NCI-H524 (cell line): Measurements from ENCODE around the gene HK1.
A peak's percentile ranks its signal among the peaks of the same experiment; 100 is the strongest.
"Not testable (repeated sequence)": the region's sequence is repeated elsewhere in the genome, so short reads cannot be mapped to it uniquely, and the experiment has no call there.

Source experiments
- DNase-seq, 2 experiments: peaks; one replicate each; lab custom pipeline; 2025; lab: John Stamatoyannopoulos, UW

The HK1 gene

DNA sequence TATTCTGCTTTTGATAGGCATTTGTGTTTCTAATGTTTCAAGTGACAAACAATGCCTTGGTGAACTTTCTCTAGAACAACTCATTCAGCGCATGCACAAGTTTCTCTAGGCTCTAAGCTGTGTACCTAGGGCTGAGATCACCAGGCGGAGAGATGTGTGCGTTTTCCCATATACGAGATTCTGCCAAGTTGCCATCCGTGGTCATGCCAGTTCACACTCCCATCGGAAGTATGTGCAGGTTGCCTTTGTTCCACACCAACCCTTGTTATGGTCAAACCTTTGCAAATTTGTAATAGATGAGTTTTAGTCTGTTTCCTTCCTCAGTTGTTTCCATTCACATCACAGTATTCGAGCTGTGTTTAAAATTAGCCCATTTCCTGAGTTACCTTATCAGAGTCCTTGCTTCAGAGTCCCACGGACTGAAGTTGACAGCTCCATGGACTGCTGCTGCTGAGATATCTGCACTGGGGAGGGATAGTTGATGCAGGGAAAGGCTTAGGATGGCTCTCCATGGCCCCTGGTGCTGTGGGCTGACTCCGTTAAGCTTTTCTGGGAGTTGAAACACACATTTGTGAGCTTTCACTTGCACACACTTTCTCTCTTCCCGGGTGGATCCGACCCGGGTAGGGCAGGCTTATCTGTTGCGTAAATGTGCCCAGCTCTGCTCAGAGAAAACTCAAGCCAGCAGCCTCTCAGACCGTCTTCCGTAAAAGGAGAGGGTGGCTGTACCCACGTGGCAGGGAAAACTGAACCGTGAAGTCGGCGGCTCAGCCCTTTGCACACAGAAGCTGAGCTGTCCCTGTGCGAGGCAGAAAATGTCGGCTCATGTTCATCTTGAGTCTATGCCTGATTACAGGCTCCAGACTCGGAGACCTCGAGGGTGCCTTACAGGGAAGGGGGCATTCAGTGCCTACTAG is 49.4 kb downstream of the HK1 start:
- no peak for DNase-seq

- DNase-seq = no peak
These were observed 50.1 kb downstream of the HK1 start for GRCh38 chr10:69328380-69328735.

DNA sequence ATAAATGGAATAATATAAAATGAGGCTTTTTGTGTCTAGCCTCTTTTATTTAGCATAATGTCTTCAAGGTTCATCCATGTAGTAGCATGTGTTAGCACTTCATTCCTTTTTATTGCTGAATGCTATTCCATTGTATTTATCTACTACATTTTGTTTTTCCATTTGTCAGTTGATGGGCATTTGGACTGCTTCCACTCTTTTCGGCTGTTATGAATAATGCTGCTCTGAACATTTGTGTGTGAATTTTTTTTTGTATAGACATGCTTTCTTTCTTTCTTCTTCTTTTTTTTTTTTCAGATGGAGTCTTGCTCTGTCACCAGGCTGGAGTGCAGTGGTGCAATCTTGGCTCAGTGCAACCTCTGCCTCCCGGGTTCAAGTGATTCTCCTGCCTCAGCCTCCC is 50.6 kb downstream of the HK1 start:
- DNase-seq = not testable (repeated sequence)

DNA sequence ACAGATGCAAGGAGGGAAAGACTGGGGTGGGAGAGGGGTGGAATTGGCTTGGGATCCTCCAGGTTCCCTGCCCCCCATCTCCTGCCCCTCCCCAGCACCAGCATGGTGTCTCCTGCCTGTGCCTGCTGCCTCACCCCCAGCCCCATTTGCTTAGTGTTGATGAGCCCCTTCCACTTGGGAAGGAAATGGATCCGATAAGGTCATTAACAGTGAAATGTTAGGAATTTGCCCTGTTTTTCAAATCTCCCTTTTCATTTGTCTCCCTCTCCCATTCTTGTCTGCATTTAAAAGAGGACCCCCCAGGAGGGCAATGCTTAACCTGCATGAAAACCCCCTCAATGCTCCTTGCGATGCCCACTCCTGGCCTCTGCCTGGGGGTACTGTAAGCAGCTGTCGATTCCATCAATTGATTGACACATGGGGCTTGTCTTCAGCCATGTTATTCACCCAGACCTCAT is 51.5 kb downstream of the HK1 start:
- DNase-seq = no peak

DNA sequence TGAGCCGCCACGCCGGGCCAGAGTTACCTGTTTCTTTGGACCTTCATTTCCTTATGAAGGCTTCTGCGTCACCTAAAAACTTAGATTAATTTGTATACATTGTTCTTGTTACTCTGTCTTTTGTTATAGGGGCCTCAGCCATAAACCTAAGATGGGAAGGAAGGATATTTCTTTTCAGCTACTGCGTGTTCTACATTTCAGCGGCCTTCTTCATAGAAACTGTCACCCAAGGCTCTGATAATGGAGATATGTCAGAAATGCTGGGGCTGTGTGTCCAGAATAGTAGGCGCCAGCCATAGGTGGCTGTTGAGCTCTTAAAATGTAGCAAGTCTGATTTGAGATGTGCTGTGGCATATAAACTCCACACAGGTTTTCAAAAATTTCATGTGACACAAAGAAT is 52.9 kb downstream of the HK1 start:
- no peak for DNase-seq

DNA sequence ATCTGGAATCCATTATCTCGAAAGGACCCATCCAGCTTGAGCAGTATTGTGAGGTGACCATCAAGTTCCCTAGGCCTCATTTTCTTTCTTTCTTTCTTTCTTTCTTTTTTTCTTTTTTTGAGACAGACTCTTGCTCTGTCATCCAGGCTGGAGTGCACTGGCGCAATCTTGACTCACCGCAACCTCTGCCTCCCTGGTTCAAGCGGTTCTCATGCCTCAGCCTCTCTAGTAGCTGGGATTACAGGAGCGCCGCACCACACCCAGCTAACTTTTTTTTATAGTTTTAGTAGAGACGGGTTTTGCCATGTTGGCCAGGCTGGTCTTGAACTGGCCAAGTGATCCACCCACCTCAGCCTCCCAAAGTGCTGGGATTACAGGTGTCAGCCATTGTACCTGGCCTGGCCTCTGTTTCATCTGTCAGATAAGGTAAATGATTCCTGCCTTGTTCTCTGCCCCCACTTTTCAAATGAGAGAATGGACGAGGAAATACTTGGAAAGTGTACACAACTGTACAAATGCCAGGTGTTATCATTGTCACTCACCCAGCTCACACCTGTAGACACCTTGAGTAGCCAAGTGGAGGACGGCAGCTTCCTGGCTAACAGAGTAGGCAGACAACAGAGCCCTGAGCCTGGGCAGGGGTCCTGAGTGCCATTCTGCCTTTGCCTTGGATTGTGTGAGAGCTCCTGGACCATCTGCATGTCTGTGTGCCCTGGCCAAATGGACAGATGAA is 54.1 kb downstream of the HK1 start:
- no peak for DNase-seq

DNA sequence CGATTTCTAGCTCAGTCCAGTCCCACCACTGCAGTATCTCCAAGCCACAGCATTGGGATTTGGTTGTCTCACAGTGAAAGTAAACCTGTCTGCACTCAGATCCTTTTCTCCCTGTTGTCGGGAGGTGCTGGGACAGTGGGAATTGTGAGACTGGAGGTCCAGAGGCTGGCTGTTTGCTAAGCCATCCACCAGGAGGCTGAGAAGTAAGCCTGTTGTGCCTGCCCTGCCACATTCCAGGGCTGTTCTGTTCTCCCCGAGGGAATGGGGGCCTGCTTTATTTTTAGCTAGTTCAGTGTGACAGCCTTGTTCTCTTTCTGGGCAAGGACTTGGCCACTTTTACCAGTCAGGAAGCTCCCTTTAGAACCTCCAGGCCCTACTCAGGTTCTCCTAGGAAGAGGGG is 54.9 kb downstream of the HK1 start:
- no peak for DNase-seq

GRCh38 chr10:69333865-69334301 is 55.6 kb downstream of the HK1 start:
- DNase-seq = not testable (repeated sequence)

GRCh38 chr10:69334302-69335062 is 56.2 kb downstream of the HK1 start:
- DNase-seq = no peak

GRCh38 chr10:69335063-69335587 is 56.8 kb downstream of the HK1 start:
- no peak for DNase-seq

DNA sequence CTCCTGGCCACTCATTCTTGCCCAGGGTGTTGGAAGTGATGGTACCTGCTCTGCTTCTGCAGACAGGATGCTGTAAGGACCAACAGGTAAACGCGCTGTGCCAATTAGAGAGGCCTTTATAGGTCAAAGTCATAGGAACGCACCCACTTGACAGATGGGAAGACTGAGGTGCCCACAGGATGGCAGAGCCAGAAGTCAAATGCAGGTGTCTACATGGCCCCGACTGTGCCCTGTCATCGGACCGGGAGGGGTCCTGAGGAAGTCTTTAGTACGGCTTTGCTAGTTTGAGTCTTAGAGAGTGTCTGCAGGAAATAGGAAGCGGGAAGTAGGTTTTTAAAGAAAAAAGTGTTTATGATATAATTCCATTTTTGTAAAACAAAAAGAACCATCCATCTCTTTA is 57.3 kb downstream of the HK1 start:
- DNase-seq = no peak

DNA sequence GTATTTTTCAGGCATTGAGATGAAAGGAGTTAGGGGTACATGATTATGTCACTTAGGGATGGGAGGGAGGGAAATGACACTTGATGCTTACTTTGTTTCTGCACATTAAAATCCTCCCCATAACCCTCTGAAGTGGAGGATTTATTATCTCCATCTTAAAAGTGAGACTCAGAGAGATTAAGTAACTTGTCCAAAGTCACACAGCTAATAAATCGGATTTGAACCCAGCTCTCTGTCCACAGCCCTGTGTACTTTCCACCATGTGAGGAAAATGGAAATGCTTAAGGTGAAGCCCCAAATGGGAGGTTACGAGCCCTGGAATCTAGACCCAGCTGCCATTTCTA is 58.6 kb downstream of the HK1 start:
- no peak for DNase-seq

DNA sequence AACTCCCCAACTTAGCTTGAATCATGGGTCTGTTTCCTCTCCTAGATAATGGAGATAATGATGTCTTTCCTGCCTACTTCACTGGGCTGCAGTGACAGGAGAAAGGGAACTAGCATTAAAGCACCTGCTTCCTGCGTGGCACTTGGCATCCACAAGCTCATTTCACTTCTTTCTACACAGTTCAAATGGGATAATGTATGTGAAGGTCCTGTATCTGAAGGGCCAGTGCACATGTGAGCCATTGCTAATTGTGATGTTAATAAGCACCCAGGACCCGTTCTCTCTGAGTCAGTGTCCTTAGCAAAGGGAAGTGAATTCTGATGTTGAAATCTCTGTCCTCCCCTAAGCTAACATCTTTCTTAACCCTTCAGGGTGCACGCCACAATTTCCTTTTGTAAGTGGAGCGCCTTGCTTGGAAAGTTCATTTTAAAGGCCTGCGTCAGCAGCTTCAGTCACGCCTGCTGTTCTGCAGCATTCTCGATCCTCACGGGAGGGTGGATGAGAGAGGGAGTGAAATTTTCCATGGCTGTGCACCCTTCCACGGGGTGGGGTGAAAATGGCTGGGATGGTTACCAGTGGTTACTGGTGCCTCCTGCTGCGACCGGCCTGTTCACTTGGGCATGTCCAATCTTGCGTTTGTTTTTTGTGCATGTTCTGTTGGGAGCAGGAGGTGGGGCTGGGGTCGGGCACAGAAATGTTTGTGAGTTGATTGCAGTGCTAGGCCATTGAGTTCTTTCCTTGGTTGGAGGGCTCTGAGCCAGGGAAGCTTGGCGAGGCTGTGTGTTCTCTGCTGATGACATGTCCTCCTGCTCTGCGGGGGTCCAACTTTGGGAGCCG is 59.2 kb downstream of the HK1 start:
- peak in 1 of 2 experiments; percentile 2 for DNase-seq

DNA sequence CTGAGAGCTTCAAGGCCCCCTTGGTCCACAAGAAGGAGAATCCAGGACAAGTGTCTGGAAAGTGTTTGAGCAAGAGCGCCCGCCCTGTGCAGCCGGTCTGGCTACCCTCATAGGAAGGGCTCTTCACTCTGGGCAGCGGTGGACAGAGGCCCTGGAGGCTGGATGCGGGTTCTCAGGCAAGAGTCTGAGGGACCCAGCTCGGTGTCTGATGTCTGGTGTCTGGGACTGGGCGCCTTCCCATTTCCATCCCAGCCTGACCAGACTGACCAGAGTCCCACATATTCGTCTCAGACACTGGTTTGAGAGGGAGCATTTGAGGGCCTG is 59.8 kb downstream of the HK1 start:
- DNase-seq = no peak

DNA sequence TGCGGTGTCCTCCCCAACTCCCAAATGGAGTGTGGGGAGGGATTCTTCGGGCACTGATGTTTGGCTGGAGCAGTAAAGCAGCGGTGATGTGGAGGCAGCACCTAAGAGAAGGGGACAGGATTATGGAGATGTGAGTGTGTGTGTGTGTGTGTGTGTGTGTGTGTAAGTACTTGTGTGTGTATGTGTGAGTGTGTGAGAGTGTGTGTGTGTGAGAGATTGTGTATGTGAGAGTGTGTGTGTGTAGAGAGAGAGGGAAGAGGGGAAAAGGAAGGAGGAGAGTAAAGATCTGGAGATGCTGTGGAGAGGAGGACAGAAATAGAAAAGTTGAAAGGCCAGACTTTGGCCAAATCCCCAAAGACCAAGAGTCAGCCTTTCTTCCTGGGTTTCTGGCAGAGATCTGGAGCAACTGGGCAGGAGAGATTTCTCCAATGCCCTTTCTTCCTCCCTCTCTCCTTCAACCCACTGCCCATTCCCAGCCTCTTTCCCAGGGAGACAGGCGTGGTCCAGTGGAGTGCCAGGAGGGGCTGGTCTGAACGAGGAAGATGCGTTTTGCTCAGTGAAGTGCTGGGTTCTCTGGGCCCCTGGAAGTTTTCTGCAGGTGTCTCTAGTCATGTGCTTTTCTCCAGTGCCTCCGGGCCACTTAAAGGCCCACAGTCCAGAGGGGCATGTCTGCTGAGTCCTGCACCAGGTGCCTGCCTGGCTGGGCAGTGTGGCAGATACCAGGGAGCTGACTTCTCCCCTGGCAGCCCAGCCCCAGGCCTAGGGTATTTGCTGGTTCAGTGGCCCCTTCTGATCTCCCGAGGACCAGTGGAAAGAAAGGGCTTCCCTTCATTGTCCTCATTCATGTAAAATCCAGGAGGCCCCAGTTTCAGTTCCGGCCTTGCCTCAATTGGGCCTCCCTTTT is 60.5 kb downstream of the HK1 start:
- no peak for DNase-seq

DNA sequence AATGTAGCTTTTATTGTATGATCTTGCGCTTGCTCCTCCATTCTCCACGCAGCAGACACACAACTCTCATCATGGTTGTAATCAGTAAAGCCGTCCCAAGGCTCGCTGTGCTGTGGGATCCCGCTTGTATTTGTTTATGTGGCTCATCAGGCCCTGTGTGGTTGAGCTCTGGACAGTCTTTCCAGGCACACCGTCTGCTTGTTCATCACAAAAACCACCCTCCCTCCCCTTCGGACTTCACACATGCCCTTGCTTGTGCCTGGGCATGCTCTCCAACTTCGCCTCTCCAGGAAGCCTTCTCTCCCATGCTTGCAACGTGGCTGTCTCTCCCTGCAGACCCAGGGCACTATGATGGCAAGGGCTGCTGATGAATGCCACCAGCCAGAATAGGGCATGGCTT is 62.4 kb downstream of the HK1 start:
- DNase-seq = no peak

GRCh38 chr10:69343905-69344304 is 65.6 kb downstream of the HK1 start:
- DNase-seq = no peak

- no peak for DNase-seq
These were observed 66.4 kb downstream of the HK1 start for GRCh38 chr10:69344591-69345252.

- no peak for DNase-seq
These were observed 67.1 kb downstream of the HK1 start for GRCh38 chr10:69345402-69345801.

- DNase-seq = no peak
These were observed 67.7 kb downstream of the HK1 start for GRCh38 chr10:69345890-69346474.
